Measurements from ENCODE around the gene FAM53B.

The FAM53B gene

GRCh38 chr10:124742413-124743190 lies 1.6 kb downstream of the FAM53B start:
- no peak for DNase-seq (ENCODE audit: low read depth, low spot score)

GRCh38 chr10:124741922-124742412 lies 2.2 kb downstream of the FAM53B start:
- no peak for DNase-seq (ENCODE audit: low read depth, low spot score)

GRCh38 chr10:124741281-124741921 lies 2.8 kb downstream of the FAM53B start:
- DNase-seq (ENCODE audit: low read depth, low spot score): no peak

- no peak for DNase-seq (ENCODE audit: low read depth, low spot score)
These were observed 3.6 kb downstream of the FAM53B start for GRCh38 chr10:124740369-124741280.

GRCh38 chr10:124739986-124740368 lies 4.2 kb downstream of the FAM53B start:
- no peak for DNase-seq (ENCODE audit: low read depth, low spot score)

- no peak for DNase-seq (ENCODE audit: low read depth, low spot score)
These were observed 4.9 kb downstream of the FAM53B start for GRCh38 chr10:124739119-124739921.

- no peak for DNase-seq (ENCODE audit: low read depth, low spot score)
These were observed 5.7 kb downstream of the FAM53B start for GRCh38 chr10:124738441-124738840.

GRCh38 chr10:124737708-124738107 lies 6.5 kb downstream of the FAM53B start:
- no peak for DNase-seq (ENCODE audit: low read depth, low spot score)

- DNase-seq (ENCODE audit: low read depth, low spot score): no peak
These were observed 7.0 kb downstream of the FAM53B start for GRCh38 chr10:124737221-124737620.

- no peak for DNase-seq (ENCODE audit: low read depth, low spot score)
These were observed 7.6 kb downstream of the FAM53B start for GRCh38 chr10:124736491-124737136.

- DNase-seq (ENCODE audit: low read depth, low spot score): no peak
These were observed 8.5 kb downstream of the FAM53B start for GRCh38 chr10:124735491-124736286.

GRCh38 chr10:124734311-124735166 lies 9.6 kb downstream of the FAM53B start:
- no peak for DNase-seq (ENCODE audit: low read depth, low spot score)

GRCh38 chr10:124733571-124734245 lies 10.5 kb downstream of the FAM53B start:
- no peak for DNase-seq (ENCODE audit: low read depth, low spot score)

- DNase-seq (ENCODE audit: low read depth, low spot score): no peak
These were observed 11.1 kb downstream of the FAM53B start for GRCh38 chr10:124732931-124733570.

GRCh38 chr10:124731551-124731950 lies 12.6 kb downstream of the FAM53B start:
- DNase-seq (ENCODE audit: low read depth, low spot score): no peak

- no peak for DNase-seq (ENCODE audit: low read depth, low spot score)
These were observed 13.4 kb downstream of the FAM53B start for GRCh38 chr10:124730790-124731189.

GRCh38 chr10:124728830-124729661 lies 15.1 kb downstream of the FAM53B start:
- DNase-seq (ENCODE audit: low read depth, low spot score): no peak
